Measurements from ENCODE around the gene GTPBP6. TPM values are rescaled to one million over a fixed set of nuclear protein-coding genes. Genes with fewer than 3 reads are reported as not detected.

The GTPBP6 gene
- total RNA-seq, 1 donor, result 25.5 TPM

GRCh38 chrX:340121-340520 lies 21.5 kb upstream of the GTPBP6 start:
- no peak overlapping the region for H3K4me3 ChIP-seq (ENCODE audit: low read depth, low read length)
- no peak for DNase-seq (ENCODE audit: low read depth)
- TF ChIP-seq, protein P1, sequence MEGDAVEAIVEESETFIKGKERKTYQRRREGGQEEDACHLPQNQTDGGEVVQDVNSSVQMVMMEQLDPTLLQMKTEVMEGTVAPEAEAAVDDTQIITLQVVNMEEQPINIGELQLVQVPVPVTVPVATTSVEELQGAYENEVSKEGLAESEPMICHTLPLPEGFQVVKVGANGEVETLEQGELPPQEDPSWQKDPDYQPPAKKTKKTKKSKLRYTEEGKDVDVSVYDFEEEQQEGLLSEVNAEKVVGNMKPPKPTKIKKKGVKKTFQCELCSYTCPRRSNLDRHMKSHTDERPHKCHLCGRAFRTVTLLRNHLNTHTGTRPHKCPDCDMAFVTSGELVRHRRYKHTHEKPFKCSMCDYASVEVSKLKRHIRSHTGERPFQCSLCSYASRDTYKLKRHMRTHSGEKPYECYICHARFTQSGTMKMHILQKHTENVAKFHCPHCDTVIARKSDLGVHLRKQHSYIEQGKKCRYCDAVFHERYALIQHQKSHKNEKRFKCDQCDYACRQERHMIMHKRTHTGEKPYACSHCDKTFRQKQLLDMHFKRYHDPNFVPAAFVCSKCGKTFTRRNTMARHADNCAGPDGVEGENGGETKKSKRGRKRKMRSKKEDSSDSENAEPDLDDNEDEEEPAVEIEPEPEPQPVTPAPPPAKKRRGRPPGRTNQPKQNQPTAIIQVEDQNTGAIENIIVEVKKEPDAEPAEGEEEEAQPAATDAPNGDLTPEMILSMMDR (IDR thresholded peaks at IDR 0.05; ENCODE audit: insufficient read depth, low read depth, low read length), result no peak

GRCh38 chrX:338836-339400 lies 20.3 kb upstream of the GTPBP6 start:
- no peak overlapping the region for H3K4me3 ChIP-seq (ENCODE audit: low read depth, low read length)
- no peak for DNase-seq (ENCODE audit: low read depth)
- TF ChIP-seq, protein P1 (IDR thresholded peaks at IDR 0.05; ENCODE audit: insufficient read depth, low read depth, low read length), result no peak

- TF ChIP-seq, protein P1 (IDR thresholded peaks at IDR 0.05; ENCODE audit: insufficient read depth, low read depth, low read length), result no peak
- H3K4me3 ChIP-seq (ENCODE audit: low read depth, low read length), result no peak overlapping the region
- DNase-seq (ENCODE audit: low read depth), result no peak
Observed at GRCh38 chrX:338281-338835, 19.8 kb upstream of the GTPBP6 start.

GRCh38 chrX:337331-337831 lies 18.8 kb upstream of the GTPBP6 start:
- DNase-seq (ENCODE audit: low read depth), result no peak
- TF ChIP-seq, protein P1 (IDR thresholded peaks at IDR 0.05; ENCODE audit: insufficient read depth, low read depth, low read length), result no peak
- H3K4me3 ChIP-seq (ENCODE audit: low read depth, low read length), result no peak overlapping the region

GRCh38 chrX:336227-336626 lies 17.6 kb upstream of the GTPBP6 start:
- H3K4me3 ChIP-seq (ENCODE audit: low read depth, low read length), result no peak overlapping the region
- TF ChIP-seq, protein P1 (IDR thresholded peaks at IDR 0.05; ENCODE audit: insufficient read depth, low read depth, low read length), result no peak
- no peak for DNase-seq (ENCODE audit: low read depth)

DNA sequence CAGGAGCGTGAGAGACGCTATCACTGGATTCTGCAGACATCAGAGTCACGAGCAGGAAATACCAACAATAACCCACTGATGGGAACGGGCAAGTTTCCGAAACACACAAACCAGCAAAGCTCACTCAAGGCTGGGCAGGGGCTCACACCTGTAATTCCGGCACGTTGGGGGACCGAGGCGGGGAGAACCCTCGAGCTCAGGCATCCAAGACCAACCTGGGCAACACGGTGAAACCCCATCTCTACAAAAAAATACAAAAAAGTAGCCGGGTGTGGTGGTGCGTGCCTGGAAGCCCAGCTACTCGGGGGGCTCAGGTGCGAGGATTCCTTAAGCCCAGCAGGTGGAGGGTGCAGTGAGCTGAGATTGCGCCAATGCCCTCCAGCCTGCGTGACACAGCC lies 17.2 kb upstream of the GTPBP6 start:
- no peak overlapping the region for H3K4me3 ChIP-seq (ENCODE audit: low read depth, low read length)
- DNase-seq (ENCODE audit: low read depth), result no peak
- TF ChIP-seq, protein P1 (IDR thresholded peaks at IDR 0.05; ENCODE audit: insufficient read depth, low read depth, low read length), result no peak

Data from fibroblast of villous mesenchyme (primary cell).